Activated CD8-positive, alpha-beta T cell treated with anti-CD3 and anti-CD28 coated beads, Interleukin-2, amount 10 ng/mL, durations not matched to agents 7 days and 5 days (primary cell): ENCODE results near the gene MYL12A. TPM values are rescaled to one million over a fixed set of nuclear protein-coding genes. Genes with fewer than 3 reads are reported as not detected.

Experiments used
- ATAC-seq: fragments of 150-1000 bp; cut with Tn5 transposase; one replicate; pipeline ENCODE4 v1.10.0; 2021; ENCODE audit warnings: moderate library complexity
- CTCF ChIA-PET: fragments of 350-600 bp; sonication (Branson Sonifier 250); formaldehyde crosslinking; loops from one replicate; lab custom pipeline; 2021; ENCODE audit warnings: antibody characterized with exemption; lab: Charles Lee
- POLR2A ChIA-PET: fragments of 350-600 bp; sonication (Branson Sonifier 250); formaldehyde crosslinking; loops from one replicate; lab custom pipeline; 2021; ENCODE audit warnings: antibody characterized with exemption; lab: Charles Lee
- DNase-seq: peaks from one replicate; pipeline ENCODE4 v3.0.0-alpha.2; 2020
- H3K27ac Mint-ChIP-seq: one replicate; pipeline ENCODE4 v1.8.0; 2021; ENCODE audit warnings: mild to moderate bottlenecking, mixed read lengths
- H3K27me3 Mint-ChIP-seq: one replicate; pipeline ENCODE4 v1.8.0; 2021; ENCODE audit warnings: low read depth, mixed read lengths
- H3K36me3 Mint-ChIP-seq: one replicate; pipeline ENCODE4 v1.8.0; 2021; ENCODE audit warnings: low read depth, mixed read lengths
- H3K4me1 Mint-ChIP-seq: one replicate; pipeline ENCODE4 v1.8.0; 2021; ENCODE audit warnings: low read depth, mixed read lengths
- H3K4me3 Mint-ChIP-seq: one replicate; pipeline ENCODE4 v1.8.0; 2021; ENCODE audit warnings: mild to moderate bottlenecking, mixed read lengths
- H3K9me3 Mint-ChIP-seq: one replicate; pipeline ENCODE4 v1.8.0; 2022; ENCODE audit warnings: mixed read lengths; ENCODE audit not compliant: insufficient read depth
- total RNA-seq, 2 experiments: library from RNA; stranded (reverse); gene quantifications; one replicate each; pipeline ENCODE4 v1.2.3, GENCODE V29; 2021

MYL12A gene
- total RNA-seq, 2 experiments from 2014 or later, result 858 to 901 TPM

- peaks cover 50% of the 10 kb centered on the region for H3K36me3 Mint-ChIP-seq
Observed at GRCh38 chr18:3246635-3247239, 864 bp upstream of the MYL12A start.

DNA sequence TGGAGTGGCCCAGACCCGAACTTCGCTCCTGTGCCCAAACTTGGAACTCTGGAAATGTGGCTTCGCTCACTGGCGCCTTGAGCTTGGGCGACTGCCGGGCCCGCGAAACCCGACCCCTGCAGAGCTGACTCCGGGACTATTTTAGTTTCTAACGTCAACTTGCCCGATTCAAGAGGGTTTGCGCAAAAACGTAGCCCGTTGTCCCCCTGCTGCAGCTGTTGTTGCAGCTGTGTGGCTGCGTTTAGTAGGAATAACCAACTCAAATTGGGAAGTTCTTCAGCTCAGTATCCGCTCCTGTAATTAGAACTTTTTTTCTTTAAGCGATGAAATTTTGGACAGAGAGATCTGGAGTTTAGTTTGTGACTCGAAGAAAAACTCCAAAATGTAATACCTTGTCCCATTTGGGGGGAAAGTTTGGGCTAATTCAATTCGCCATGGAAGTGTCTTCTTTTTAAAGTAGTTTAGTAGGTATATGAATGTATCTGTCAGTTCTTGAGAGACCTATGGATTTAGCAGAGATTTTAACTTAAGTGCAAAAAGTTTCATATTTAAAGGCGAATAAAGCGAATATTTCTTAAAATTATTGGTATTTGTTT, 559 bp downstream of the MYL12A start:
- Mint-ChIP-seq H3K36me3 (peaks cover 52% of the 10 kb centered on the region), H3K4me3 (peak overlapping the region; percentile 82), H3K4me1 (peaks cover 41% of the 10 kb centered on the region), H3K9me3 (no peaks in the 10 kb centered on the region), H3K27ac (peak overlapping the region; percentile 100), H3K27me3 (no peaks in the 10 kb centered on the region)
- ChIA-PET POLR2A (interaction anchor here (0.6 to 8.3 kb wide), 34 partner anchors 8 to 642 kb away, joined by 3 to 218 read pairs (median 6); partner anchors contain the start of genes MYL12B and SMCHD1), CTCF (interaction anchor here (0.9 to 6.3 kb wide), 12 partner anchors 12 to 315 kb away, joined by 3 to 92 read pairs (median 6); partner anchors contain the start of gene MYL12B)
- no peak for ATAC-seq
- DNase-seq, result no peak

More at GRCh38 chr18:3246635-3247239, 864 bp upstream of the MYL12A start:
- ChIA-PET POLR2A (interaction anchor here (0.5 to 8.3 kb wide), 22 partner anchors 10 to 590 kb away, joined by 3 to 218 read pairs (median 7); partner anchors contain the start of genes MYL12B and SMCHD1), CTCF (interaction anchor here (0.6 to 6.3 kb wide), 53 partner anchors 12 to 339 kb away, joined by 3 to 92 read pairs (median 5); partner anchors contain the start of gene MYOM1)
- DNase-seq, result peak; percentile 38
- peak; percentile 4 for ATAC-seq
- Mint-ChIP-seq H3K9me3 (peaks cover 7% of the 10 kb centered on the region), H3K4me1 (peaks cover 28% of the 10 kb centered on the region), H3K27me3 (no peaks in the 10 kb centered on the region), H3K4me3 (peak overlapping the region; percentile 82), H3K27ac (peak overlapping the region; percentile 100)

DNA sequence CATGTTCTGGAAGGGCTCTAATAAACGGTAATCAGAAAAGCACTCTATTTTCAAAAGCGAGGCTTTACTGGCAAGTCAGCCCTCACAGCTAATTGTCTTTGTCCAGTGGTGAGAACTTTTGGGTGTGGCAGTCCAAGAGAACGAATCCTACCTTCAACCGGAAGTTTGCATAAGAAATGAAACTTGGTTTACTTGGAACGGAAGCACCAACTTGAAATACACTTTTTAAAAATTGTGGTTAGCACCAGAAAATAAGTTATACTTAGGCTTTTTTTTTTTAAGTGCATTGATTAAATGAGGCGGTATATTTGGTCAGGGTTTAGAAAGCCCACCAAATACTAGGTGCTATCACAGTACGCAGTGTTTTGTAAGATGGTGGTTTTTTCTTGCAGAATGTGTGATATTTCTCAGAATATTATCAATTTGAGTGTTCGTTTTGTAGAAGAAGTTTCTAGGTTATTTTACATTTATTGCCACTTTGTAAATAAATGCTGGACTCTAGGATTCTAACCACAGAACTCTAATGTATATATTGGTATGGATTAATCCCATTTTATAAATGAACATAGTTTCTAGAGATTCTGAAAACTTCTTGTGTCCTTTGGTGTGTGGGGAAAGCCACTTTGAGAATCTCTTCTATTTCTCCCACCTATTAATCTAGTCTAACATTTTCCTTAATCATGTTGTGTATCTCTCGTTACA, 1.2 kb downstream of the MYL12A start:
- Mint-ChIP-seq H3K9me3 (no peaks in the 10 kb centered on the region), H3K27me3 (no peaks in the 10 kb centered on the region), H3K4me3 (peak overlapping the region; percentile 82), H3K27ac (peak overlapping the region; percentile 100), H3K4me1 (peaks cover 47% of the 10 kb centered on the region), H3K36me3 (peaks cover 55% of the 10 kb centered on the region)
- ATAC-seq (no peak), DNase-seq (peak; percentile 65)
- ChIA-PET CTCF (interaction anchor here (0.7 to 6.3 kb wide), 9 partner anchors 12 to 276 kb away, joined by 3 to 92 read pairs (median 7); partner anchors contain the start of gene MYL12B), POLR2A (interaction anchor here (0.6 to 8.3 kb wide), 28 partner anchors 7 to 699 kb away, joined by 3 to 218 read pairs (median 6); partner anchors contain the start of gene MYL12B)

- peaks cover 52% of the 10 kb centered on the region for H3K4me1 Mint-ChIP-seq
- peak overlapping the region; percentile 92 for H3K27ac Mint-ChIP-seq
- no peaks in the 10 kb centered on the region for H3K27me3 Mint-ChIP-seq
- H3K36me3 Mint-ChIP-seq, result peaks cover 70% of the 10 kb centered on the region
- ChIA-PET CTCF (interaction anchor here (0.8 to 2.8 kb wide), 8 partner anchors 10 to 416 kb away, joined by 3 to 18 read pairs (median 4); partner anchors contain the start of gene MYL12B), POLR2A (interaction anchor here (0.6 to 8.3 kb wide), 10 partner anchors 11 to 614 kb away, joined by 3 to 218 read pairs (median 4); partner anchors contain the start of genes MYL12B and SMCHD1)
- no peak for ATAC-seq
- H3K9me3 Mint-ChIP-seq, result no peaks in the 10 kb centered on the region
- H3K4me3 Mint-ChIP-seq, result peak overlapping the region; percentile 82
- no peak for DNase-seq
Observed at GRCh38 chr18:3250237-3251107, 2.9 kb downstream of the MYL12A start.

DNA sequence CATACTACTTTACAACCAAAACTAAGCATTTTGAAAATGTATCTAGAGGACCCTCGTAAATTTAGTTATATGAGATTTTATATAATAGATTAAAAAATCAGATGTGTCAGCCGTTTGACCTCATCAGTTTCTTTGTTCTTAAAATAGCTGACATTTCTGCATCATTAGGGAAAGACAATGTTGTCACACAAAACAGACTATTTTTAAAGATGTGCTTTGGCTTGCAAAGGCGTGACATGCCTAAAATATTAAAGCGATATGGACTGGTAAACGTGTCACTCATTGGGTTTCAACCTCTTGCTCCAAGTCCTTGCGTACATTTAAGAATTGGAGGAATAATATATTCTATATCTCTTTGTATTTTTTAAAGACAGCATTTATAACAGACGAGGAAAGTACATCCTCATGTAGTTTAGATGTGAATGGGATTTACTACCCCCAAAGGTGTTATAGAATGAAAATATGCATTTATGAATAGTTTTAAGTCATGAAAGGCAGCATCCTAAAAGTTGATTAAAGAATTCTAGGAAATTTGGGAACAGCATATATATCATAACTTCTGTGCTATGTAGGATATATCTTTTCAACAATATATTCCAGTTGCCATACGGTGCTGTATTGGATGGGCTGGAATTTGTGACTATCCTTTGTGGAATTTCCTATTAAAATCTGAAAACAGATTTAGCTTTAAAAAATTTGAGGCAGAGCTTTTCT, 3.8 kb downstream of the MYL12A start:
- ChIA-PET CTCF (interaction anchor here (0.8 to 1.4 kb wide), 9 partner anchors 9 to 415 kb away, joined by 3 to 6 read pairs (median 3); no protein-coding TSS in a partner anchor), POLR2A (interaction anchor here (0.6 to 8.3 kb wide), 6 partner anchors 10 to 615 kb away, joined by 3 to 218 read pairs (median 4); partner anchors contain the start of genes MYL12B and SMCHD1)
- Mint-ChIP-seq H3K27ac (peak overlapping the region; percentile 54), H3K4me1 (peaks cover 54% of the 10 kb centered on the region), H3K4me3 (peak overlapping the region; percentile 71), H3K9me3 (no peaks in the 10 kb centered on the region), H3K36me3 (peaks cover 79% of the 10 kb centered on the region), H3K27me3 (no peaks in the 10 kb centered on the region)
- DNase-seq (no peak), ATAC-seq (no peak)

- ChIA-PET POLR2A (interaction anchor here (1.9 to 8.3 kb wide), 2 partner anchors 10 to 190 kb away, joined by 4 to 218 read pairs; partner anchors contain the start of gene MYL12B), CTCF (interaction anchor here (0.9 to 1.4 kb wide), 2 partner anchors 258 to 344 kb away, joined by 3 read pairs; no protein-coding TSS in a partner anchor)
- no peak for DNase-seq
- Mint-ChIP-seq H3K9me3 (no peaks in the 10 kb centered on the region), H3K27me3 (no peaks in the 10 kb centered on the region), H3K27ac (peak overlapping the region; percentile 54), H3K4me3 (peak overlapping the region; percentile 71), H3K36me3 (peaks cover 85% of the 10 kb centered on the region), H3K4me1 (peaks cover 59% of the 10 kb centered on the region)
- ATAC-seq, result no peak
Observed at GRCh38 chr18:3251963-3252277, 4.3 kb downstream of the MYL12A start.

- ChIA-PET POLR2A (interaction anchor here (0.8 to 8.3 kb wide), 4 partner anchors 9 to 196 kb away, joined by 3 to 218 read pairs (median 4); partner anchors contain the start of gene MYL12B), CTCF (interaction anchor here (0.8 to 1.4 kb wide), 2 partner anchors 12 to 259 kb away, joined by 3 read pairs; no protein-coding TSS in a partner anchor)
- Mint-ChIP-seq H3K4me1 (peaks cover 68% of the 10 kb centered on the region), H3K36me3 (peaks cover 91% of the 10 kb centered on the region), H3K9me3 (no peaks in the 10 kb centered on the region), H3K27ac (peak overlapping the region; percentile 17), H3K4me3 (peak overlapping the region; percentile 71), H3K27me3 (no peaks in the 10 kb centered on the region)
- DNase-seq (no peak), ATAC-seq (no peak)
Observed at GRCh38 chr18:3252843-3253242, 5.2 kb downstream of the MYL12A start.

- ATAC-seq (no peak), DNase-seq (no peak)
- H3K4me3 Mint-ChIP-seq, result no peak overlapping the region
- H3K27ac Mint-ChIP-seq, result no peak overlapping the region
- peaks cover 85% of the 10 kb centered on the region for H3K4me1 Mint-ChIP-seq
- no peaks in the 10 kb centered on the region for H3K9me3 Mint-ChIP-seq
- peaks cover 93% of the 10 kb centered on the region for H3K36me3 Mint-ChIP-seq
- CTCF ChIA-PET, result interaction anchor here (0.9 kb wide), 1 partner anchor 192 kb away, joined by 3 read pairs; no protein-coding TSS in a partner anchor
- no peaks in the 10 kb centered on the region for H3K27me3 Mint-ChIP-seq
- POLR2A ChIA-PET, result interaction anchor here (1.2 to 2.9 kb wide), 2 partner anchors 7 to 193 kb away, joined by 5 to 10 read pairs; partner anchors contain the start of gene MYL12A
Observed at GRCh38 chr18:3254725-3255124, 7.1 kb downstream of the MYL12A start.

GRCh38 chr18:3255611-3256165, 8.1 kb downstream of the MYL12A start:
- Mint-ChIP-seq H3K36me3 (peaks cover 85% of the 10 kb centered on the region), H3K4me3 (no peak overlapping the region), H3K27ac (peak overlapping the region; percentile 35), H3K27me3 (no peaks in the 10 kb centered on the region), H3K4me1 (peaks cover 89% of the 10 kb centered on the region), H3K9me3 (no peaks in the 10 kb centered on the region)
- DNase-seq (no peak), ATAC-seq (no peak)
- POLR2A ChIA-PET, result interaction anchor here (1.2 to 2.9 kb wide), 2 partner anchors 8 to 194 kb away, joined by 5 to 10 read pairs; partner anchors contain the start of gene MYL12A
- CTCF ChIA-PET, result interaction anchor here (1.2 kb wide), 1 partner anchor 42 kb away, joined by 4 read pairs; no protein-coding TSS in a partner anchor
